NCI-H748 (cell line): ENCODE measurements around the gene OR12D1.

Source experiments
- DNase-seq: peaks from one replicate; lab custom pipeline; 2025; ENCODE audit not compliant: unreplicated experiment; lab: John Stamatoyannopoulos, UW

Gene OR12D1

DNA sequence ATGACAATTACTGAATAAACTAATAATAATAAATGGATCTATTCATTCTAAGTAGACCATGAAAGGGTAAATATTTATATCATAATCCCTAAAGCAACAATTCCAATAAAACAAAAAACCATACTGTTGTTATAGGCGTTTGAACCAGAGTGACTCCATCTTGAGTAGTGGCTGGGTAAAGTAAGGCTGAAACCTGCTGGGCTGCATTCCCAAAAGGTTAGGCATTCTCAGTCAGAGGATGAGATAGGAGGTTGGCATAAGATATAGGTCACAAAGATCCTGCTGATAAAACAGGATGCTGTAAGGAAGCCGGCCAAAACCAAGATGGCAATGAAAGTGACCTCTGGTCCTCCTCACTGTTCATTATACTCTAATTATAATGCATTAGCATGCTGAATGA, 50.6 kb downstream of the OR12D1 start:
- DNase-seq: no peak

DNA sequence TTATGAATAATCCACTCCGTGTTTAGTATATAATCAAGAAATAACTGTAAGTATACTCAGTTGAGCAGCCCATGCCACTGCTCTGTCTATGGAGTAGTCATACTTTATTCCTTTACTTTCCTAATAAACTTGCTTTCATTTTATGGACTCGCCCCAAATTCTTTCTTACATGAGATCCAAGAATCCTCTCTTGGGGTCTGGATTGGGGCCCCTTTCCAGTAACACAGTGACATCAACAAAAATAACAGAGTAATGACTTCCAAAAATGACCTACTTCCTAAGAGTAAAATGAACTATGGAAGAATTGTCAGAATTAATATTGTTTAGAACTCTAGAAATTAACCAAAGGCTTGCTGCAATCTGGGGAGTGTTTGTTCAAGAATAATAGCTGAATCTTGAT, 51.1 kb downstream of the OR12D1 start:
- DNase-seq: no peak

DNA sequence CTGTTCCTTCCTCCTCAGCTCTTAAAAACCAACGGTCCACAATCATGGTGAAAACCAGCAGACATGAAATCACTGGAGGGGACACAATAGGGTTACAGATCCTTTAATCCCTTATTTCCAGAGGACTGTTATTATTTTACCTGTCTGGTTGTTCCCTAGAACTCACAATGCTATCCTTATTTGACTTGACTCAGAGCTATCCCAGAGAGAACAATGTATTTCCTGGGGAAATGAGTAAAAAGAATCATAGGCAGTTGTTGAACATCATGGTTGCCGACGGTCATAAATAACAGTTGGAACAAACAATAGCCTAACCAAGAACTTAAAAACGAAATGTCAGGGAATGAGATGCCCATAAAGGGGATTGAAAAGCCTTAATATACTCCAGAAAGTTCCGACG, 51.5 kb downstream of the OR12D1 start:
- no peak for DNase-seq
